Measurements from ENCODE around the gene SORCS3. TPM values are rescaled to one million over a fixed set of nuclear protein-coding genes. Genes with fewer than 3 reads are reported as not detected.

The SORCS3 gene
- total RNA-seq, 4 donors from 2014 or later: not detected

DNA sequence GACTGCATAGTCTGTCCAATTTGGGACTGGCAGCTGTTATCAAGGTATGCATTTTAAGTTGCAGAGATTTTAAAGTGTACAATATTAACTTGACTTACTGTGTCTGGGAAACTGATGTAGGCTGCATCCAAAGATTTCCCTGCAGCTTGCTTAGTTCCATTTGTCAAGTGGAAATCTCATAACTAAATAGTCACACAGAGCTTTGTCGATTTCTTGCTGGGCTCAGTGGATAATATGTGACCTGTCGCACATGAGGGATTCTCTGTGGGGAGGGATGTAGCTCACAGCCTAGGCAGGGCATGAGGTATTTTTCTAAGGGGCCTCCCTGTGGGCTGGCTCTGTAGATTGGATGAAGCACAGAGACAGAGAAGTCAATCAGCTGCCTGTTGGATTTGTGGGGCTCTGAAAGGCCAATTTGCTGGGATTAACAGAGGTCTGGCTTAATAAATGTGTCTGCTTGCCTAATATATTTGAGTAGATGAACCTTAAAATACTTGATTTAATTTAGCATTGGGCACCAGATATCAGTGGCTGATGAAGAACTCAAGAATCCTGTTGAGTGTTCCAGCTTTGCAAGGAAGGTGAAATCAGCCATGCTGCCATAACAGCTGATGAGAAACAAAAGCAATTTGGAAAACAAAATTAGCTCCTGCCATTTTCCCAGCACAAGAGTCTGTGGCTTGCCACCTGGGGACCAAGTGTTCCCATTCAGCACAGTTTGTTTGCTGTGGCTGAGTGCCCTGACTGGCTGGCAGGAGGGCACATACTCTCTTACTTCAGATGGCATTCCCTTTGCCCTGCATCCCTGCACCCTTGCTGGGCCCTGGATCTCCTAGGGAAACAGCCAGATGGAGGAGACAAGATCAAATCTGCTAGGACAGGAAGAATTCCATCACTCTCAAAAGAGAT lies 598.5 kb downstream of the SORCS3 start:
- DNase-seq: no peak
- no peaks in the 10 kb centered on the region for H3K4me1 ChIP-seq
- no peaks in the 10 kb centered on the region for H3K36me3 ChIP-seq
- no peak for TF ChIP-seq CTCF (IDR thresholded peaks at IDR 0.05)
- TF ChIP-seq POLR2A (IDR thresholded peaks at IDR 0.05): no peak
- H3K27ac ChIP-seq: no peak overlapping the region
- H3K27me3 ChIP-seq: no peaks in the 10 kb centered on the region
- no peaks in the 10 kb centered on the region for H3K9me3 ChIP-seq
- 75 to 83% methylated on average over 2 of the region's 2 CpGs for WGBS, 2 donors
- intact Hi-C loops (cut with DNase I): no loop called here
- no peak overlapping the region for H3K4me3 ChIP-seq

DNA sequence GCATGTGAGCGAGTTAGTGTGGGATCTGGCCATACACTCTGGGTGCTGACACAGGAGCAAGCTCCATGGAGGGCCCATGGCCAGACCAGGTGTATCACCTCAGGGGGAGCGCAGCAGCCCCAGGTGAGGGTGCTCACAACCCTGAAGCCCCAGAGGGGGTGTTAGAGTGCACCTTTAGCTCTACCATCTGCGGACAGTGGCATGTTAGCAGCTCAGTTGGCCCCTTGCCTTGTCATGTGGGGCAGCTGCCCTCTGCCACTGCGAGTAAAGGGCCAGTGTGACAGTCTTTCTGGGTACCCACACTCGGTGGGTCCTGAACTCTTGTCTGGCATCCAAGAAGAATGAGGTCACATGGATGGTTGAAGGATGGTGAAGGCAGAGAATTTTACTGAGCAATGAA lies 600.2 kb downstream of the SORCS3 start:
- Histone ChIP-seq H3K4me1 (no peaks in the 10 kb centered on the region), H3K27ac (no peak overlapping the region), H3K27me3 (no peaks in the 10 kb centered on the region), H3K4me3 (no peak overlapping the region), H3K36me3 (no peaks in the 10 kb centered on the region), H3K9me3 (no peaks in the 10 kb centered on the region)
- 77 to 100% methylated on average over 1 to 2 of the region's 5 CpGs for WGBS, 2 donors
- TF ChIP-seq CTCF (IDR thresholded peaks at IDR 0.05) (no peak), POLR2A (IDR thresholded peaks at IDR 0.05) (no peak)
- no peak for DNase-seq
- intact Hi-C loops (cut with DNase I): no loop called here

DNA sequence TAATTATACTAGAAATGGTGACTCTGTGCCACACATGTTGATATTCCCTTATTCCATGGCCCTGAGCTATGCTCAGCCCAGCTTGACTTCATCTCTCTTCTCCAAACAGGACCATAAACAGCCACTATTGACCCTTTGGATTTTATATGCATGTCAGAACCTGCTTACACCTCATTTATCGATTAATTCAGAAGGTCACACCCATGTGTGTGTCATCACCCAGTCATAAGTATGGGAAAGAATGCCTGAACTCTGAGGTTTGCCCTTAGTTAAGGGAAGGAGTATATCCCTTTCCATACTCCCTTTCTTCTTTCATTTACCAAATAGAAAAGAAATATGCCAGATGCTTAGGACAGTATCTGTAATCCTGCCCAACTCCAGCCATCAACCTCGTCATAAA lies 602.3 kb downstream of the SORCS3 start:
- no peaks in the 10 kb centered on the region for H3K4me1 ChIP-seq
- H3K36me3 ChIP-seq: no peaks in the 10 kb centered on the region
- no peaks in the 10 kb centered on the region for H3K9me3 ChIP-seq
- no peak overlapping the region for H3K27ac ChIP-seq
- intact Hi-C loops (cut with DNase I): no loop called here
- TF ChIP-seq POLR2A (IDR thresholded peaks at IDR 0.05): no peak
- no peak for TF ChIP-seq CTCF (IDR thresholded peaks at IDR 0.05)
- no peak overlapping the region for H3K4me3 ChIP-seq
- no peaks in the 10 kb centered on the region for H3K27me3 ChIP-seq
- 39 to 58% methylated on average over 2 of the region's 2 CpGs for WGBS, 2 donors
- DNase-seq: no peak

DNA sequence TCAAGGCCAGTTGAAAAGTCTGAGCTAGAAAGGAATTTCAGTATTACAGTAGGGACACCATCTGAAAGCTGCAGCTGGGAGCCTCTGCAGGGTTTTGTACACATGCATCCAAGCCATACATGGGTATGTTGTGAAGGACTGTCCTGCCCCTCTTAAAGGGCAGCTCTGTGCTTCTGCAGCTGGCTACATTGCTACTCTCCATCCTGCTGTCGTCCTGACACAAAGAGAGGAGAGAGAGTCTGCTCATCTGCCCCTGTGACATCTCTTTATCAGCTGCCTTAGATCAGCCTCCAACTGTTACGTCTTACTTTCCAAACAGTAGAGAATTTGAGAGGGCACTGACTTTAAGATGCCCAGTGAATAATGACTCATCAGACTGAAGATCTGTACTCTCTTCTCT lies 602.7 kb downstream of the SORCS3 start:
- Histone ChIP-seq H3K36me3 (no peaks in the 10 kb centered on the region), H3K4me1 (no peaks in the 10 kb centered on the region), H3K4me3 (no peak overlapping the region), H3K27me3 (no peaks in the 10 kb centered on the region), H3K9me3 (no peaks in the 10 kb centered on the region), H3K27ac (no peak overlapping the region)
- 36 to 55% methylated on average over 2 of the region's 2 CpGs for WGBS, 2 donors
- TF ChIP-seq POLR2A (IDR thresholded peaks at IDR 0.05) (no peak), CTCF (IDR thresholded peaks at IDR 0.05) (no peak)
- intact Hi-C loops (cut with DNase I): no loop called here
- DNase-seq: no peak

GRCh38 chr10:105247831-105248499 lies 606.9 kb downstream of the SORCS3 start:
- H3K4me3 ChIP-seq: no peak overlapping the region
- H3K4me1 ChIP-seq: no peaks in the 10 kb centered on the region
- WGBS, 2 donors: 44 to 56% methylated on average over 5 of the region's 5 CpGs
- H3K27me3 ChIP-seq: no peaks in the 10 kb centered on the region
- no peaks in the 10 kb centered on the region for H3K36me3 ChIP-seq
- DNase-seq: no peak
- intact Hi-C loops (cut with DNase I): no loop called here
- no peaks in the 10 kb centered on the region for H3K9me3 ChIP-seq
- TF ChIP-seq POLR2A (IDR thresholded peaks at IDR 0.05) (no peak), CTCF (IDR thresholded peaks at IDR 0.05) (no peak)
- H3K27ac ChIP-seq: no peak overlapping the region

Data from esophagus squamous epithelium (tissue), 5 donors.